Right lobe of liver (tissue), 6 donors: ENCODE results near the gene CTSO. TPM values are rescaled to one million over a fixed set of nuclear protein-coding genes. Genes with fewer than 3 reads are reported as not detected.

Experiments
- ATAC-seq, 4 donors: fragments of 200-7000 bp; cut with Tn5 transposase; one replicate each; pipeline ENCODE4 v1.9.1; 2020; ENCODE audit warnings: mild to moderate bottlenecking in 4 of 4, moderate library complexity in 4 of 4
- DNase-seq, 3 donors: peaks; one replicate each; pipeline ENCODE4 v3.0.0-alpha.2; 2020
- H3K27ac ChIP-seq, 3 donors: fragments of 200-600 bp; one replicate each; pipeline ENCODE4 v1.8.0; 2022
- H3K27me3 ChIP-seq, 2 donors: fragments of 200-600 bp; one replicate each; pipeline ENCODE4 v1.8.0; 2022
- H3K36me3 ChIP-seq, 4 donors: fragments of 200-600 bp; sonication (generic) in 1 of 4; one replicate each; pipeline versions ENCODE4 v1.5.1 to v1.8.0; 2017 to 2022; ENCODE audit warnings: control low read depth in 1 of 4
- H3K4me1 ChIP-seq, 4 donors: fragments of 200-600 bp; sonication (generic) in 1 of 4; one replicate each; pipeline versions ENCODE4 v1.5.1 to v1.8.0; 2017 to 2022; ENCODE audit warnings: control low read depth in 1 of 4
- H3K4me3 ChIP-seq, 3 donors: fragments of 200-600 bp; one replicate each; pipeline ENCODE4 v1.8.0; 2022
- H3K9me3 ChIP-seq, 4 donors: fragments of 200-600 bp; sonication (generic) in 1 of 4; one replicate each; pipeline versions ENCODE4 v1.5.1 to v1.8.0; 2017 to 2022; ENCODE audit warnings: control low read depth in 1 of 4
- CTCF ChIP-seq, 4 donors: fragments of 200-600 bp in 3 of 4; fragments of 450-650 bp in 1 of 4; IDR thresholded peaks; one replicate each; pipeline versions ENCODE4 v1.5.1 to v1.8.0; 2016 to 2022; ENCODE audit warnings: antibody characterized with exemption in 4 of 4, mild to moderate bottlenecking in 2 of 4
- POLR2A ChIP-seq: fragments of 450-650 bp; IDR thresholded peaks from one replicate; pipeline ENCODE4 v1.6.1; 2017; ENCODE audit warnings: antibody characterized with exemption, mild to moderate bottlenecking
- WGBS: methylation state at CpG from one replicate; pipeline ENCODE4 v1.1.6; 2018; ENCODE audit warnings: low coverage, low lambda C conversion rate; ENCODE audit not compliant: insufficient coverage; ENCODE audit errors: missing lambda C conversion rate; 5-methylcytosine and 5-hydroxymethylcytosine counted together
- intact Hi-C, 2 donors: fragments of 100-400 bp; cut with DNase I; formaldehyde crosslinking; loops; one replicate each; pipeline versions ENCODE4 v1.11.2 to v1.14.1; 2022
- total RNA-seq, 6 experiments: library from RNA; depleted of rRNA in 2 of 6; stranded (reverse); fragments of >200 nt in 2 of 6; fragmentation: NEBNext Ultra II Directional in 3 of 6; extraction: Animal tissue kit (Norgen Biotek cat#: 25700) in 3 of 6; gene quantifications; one replicate each; pipeline versions ENCODE4 v1.1.0 to v1.2.4, GENCODE V29; 2016 to 2023
- donor health status: DM: no; HTN: yes; CAD: no.
- donor health status: DM: no; HTN: no; CAD: no.
- donor health status: DM: no; HTN: no; CAD: no.
- donor health status: DM: no; HTN: yes; CAD: no.
- donor health status: DM: no; HTN: yes; CAD: no.

Gene CTSO
- total RNA-seq, 6 experiments from 2014 or later: 23.8 to 44.7 (median 26.1) TPM

DNA sequence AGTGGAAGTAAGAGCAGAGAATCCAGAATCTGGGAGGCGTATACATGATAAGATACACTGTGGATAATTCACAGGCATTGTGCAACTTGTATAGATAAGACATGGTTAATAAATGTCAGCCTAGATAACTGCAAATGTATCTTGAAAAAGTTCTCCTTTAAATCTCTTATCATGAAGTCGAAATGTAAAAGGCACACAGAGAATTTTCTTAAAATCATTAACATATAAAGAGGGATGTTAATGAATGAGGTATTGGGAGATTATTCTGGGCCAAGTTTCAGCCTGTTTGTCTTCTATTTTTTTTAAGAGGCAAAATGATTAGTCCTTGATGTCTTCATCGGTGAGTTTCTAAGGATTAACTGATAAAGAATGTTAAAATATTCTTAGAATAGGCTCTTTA, 49.3 kb downstream of the CTSO start:
- peaks cover 0 to 28% (median 2%) of the 10 kb centered on the region in 4 donors for H3K4me1 ChIP-seq
- ATAC-seq: peak in 2 of 4 donors; percentile 33 to 48
- no peaks in the 10 kb centered on the region for H3K27me3 ChIP-seq
- no peaks in the 10 kb centered on the region for H3K9me3 ChIP-seq
- H3K4me3 ChIP-seq: peak overlapping the region; percentile 36 to 65 (median 57)
- 27% methylated on average over 3 of the region's 3 CpGs for WGBS
- peak overlapping the region; percentile 36 to 83 (median 81) for H3K27ac ChIP-seq
- no peak for DNase-seq
- intact Hi-C loops: no loop called here
- TF ChIP-seq POLR2A: no peak
- no peak for TF ChIP-seq CTCF (IDR thresholded peaks at IDR 0.05)
- H3K36me3 ChIP-seq: peaks cover 0 to 27% (median 10%) of the 10 kb centered on the region in 4 donors

- intact Hi-C loops: no loop called here
- H3K27me3 ChIP-seq: no peaks in the 10 kb centered on the region
- DNase-seq: peak in 1 of 3 donors; percentile 76
- H3K4me3 ChIP-seq: peak within 1 kb of the TSS; percentile 36 to 65 (median 57)
- H3K4me1 ChIP-seq: peaks cover 0 to 24% (median 2%) of the 10 kb centered on the region in 4 donors
- WGBS: 18% methylated on average over 1 of the region's 1 CpG
- peaks cover 0 to 18% (median 8%) of the 10 kb centered on the region in 4 donors for H3K36me3 ChIP-seq
- H3K9me3 ChIP-seq: no peaks in the 10 kb centered on the region
- peak; percentile 70 to 89 (median 77) for ATAC-seq
- peak within 1 kb of the TSS; percentile 36 to 83 (median 81) for H3K27ac ChIP-seq
- TF ChIP-seq POLR2A (peak; percentile 98), CTCF (IDR thresholded peaks at IDR 0.05) (no peak)
These were observed 50.2 kb downstream of the CTSO start, which contains the start of gene TDO2 for GRCh38 chr4:155903453-155903852. TSS of gene TDO2 (plus strand) at chr4:155903696. CDS start at chr4:155903759, 63 bp downstream.

DNA sequence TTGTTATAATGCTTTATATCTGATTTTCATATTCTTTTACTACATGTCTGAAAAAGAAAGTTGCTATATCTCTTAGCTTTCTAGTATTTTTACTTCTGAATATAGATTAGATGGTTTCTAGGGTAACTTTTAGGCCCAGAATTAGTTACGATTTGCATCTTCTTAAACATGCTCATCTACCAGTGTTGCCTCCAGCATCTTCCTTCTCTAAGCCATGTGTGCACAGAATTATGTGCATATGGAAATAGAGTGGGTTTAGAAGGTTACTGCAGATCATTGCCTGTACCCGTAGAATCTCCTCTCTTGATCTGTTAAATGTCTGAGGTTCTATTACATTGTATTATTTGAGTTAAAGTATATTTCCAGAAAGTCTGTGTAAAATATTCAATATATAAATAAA, 52.7 kb downstream of the CTSO start:
- peaks cover 0 to 24% (median 2%) of the 10 kb centered on the region in 4 donors for H3K4me1 ChIP-seq
- TF ChIP-seq POLR2A (no peak), CTCF (IDR thresholded peaks at IDR 0.05) (no peak)
- peaks cover 0 to 9% (median 2%) of the 10 kb centered on the region in 4 donors for H3K36me3 ChIP-seq
- no peaks in the 10 kb centered on the region for H3K27me3 ChIP-seq
- intact Hi-C loops: no loop called here
- H3K27ac ChIP-seq: peak overlapping the region in 1 of 3 donors; percentile 16
- no peaks in the 10 kb centered on the region for H3K9me3 ChIP-seq
- WGBS: 77% methylated on average over 2 of the region's 2 CpGs
- no peak overlapping the region for H3K4me3 ChIP-seq
- ATAC-seq (no peak), DNase-seq (no peak)

DNA sequence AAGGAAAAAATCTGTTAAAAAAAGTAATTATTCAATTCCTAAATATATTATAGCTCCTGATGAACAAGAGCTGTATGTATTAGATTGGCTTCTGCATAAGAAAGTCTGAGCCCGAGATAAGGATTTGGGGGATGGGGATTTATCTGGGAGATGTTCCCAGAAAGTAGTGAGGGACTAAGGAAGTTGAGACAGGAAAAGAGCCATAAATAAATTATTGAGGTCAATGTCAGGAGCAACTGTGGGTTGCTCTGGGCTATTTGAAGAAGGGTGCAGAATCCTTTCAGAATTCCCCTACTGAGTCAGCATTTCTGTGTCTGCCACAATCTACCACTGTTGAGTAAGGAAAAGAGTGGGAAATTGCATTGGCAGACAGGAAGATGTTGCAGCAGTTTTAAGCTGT, 53.3 kb downstream of the CTSO start:
- H3K9me3 ChIP-seq: no peaks in the 10 kb centered on the region
- intact Hi-C loops: no loop called here
- no peak overlapping the region for H3K4me3 ChIP-seq
- H3K27ac ChIP-seq: peak overlapping the region in 1 of 3 donors; percentile 16
- no peak for DNase-seq
- H3K4me1 ChIP-seq: peaks cover 0 to 24% (median 2%) of the 10 kb centered on the region in 4 donors
- no peaks in the 10 kb centered on the region for H3K27me3 ChIP-seq
- WGBS: 70% methylated on average over 1 of the region's 1 CpG
- no peak for TF ChIP-seq CTCF (IDR thresholded peaks at IDR 0.05)
- no peak for TF ChIP-seq POLR2A
- peak in 3 of 4 donors; percentile 30 to 64 (median 38) for ATAC-seq
- H3K36me3 ChIP-seq: peaks cover 0 to 4% (median 1%) of the 10 kb centered on the region in 4 donors
